GM19372 (cell line): ENCODE results near the gene PPP1R3E.

Experiments
- ATAC-seq: cut with Tn5 transposase; IDR thresholded peaks from one replicate; pipeline ENCODE4 v1.9.1; 2021; ENCODE audit warnings: mild to moderate bottlenecking, low read depth, moderate library complexity; ENCODE audit not compliant: unreplicated experiment

Gene PPP1R3E

DNA sequence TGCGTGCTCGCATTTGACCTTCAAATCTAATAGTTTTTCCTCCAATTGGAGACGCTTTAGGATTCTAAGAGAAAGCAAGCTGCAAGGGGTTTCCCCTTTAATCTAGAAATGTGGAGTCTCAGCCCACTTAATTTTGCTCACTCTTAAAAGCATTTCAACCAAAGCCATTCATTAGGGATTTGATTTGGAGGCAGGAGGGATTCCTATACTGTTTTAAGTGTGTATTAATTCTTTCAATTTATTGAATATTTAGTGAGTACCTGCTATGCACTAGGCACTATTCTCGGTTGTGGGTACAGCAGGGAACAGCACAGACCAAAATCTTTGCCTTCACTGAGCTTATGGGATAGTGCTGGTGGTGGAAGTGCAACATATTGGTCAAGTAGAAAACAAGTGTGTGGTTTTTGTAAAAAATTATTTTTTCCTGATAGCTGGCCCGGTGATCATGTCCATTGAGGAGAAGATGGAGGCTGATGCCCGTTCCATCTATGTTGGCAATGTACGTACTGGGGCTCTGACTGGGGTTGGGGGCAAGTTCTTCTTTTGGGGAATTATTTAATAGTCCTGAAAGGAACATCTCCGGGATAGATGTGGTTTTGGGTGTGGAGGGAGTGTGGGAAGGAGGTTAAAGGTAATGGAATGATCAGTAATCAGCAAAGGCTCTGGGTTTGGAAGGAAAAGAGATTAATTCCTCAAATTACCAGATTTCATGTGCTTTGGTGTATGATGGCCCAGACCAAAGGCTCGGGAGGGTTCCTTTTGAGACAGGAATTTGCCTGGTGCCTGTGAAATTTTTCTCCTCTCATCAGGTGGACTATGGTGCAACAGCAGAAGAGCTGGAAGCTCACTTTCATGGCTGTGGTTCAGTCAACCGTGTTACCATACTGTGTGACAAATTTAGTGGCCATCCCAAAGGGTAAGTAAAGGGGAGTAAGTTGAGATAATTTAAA, 20.2 kb upstream of the PPP1R3E start:
- no peak for ATAC-seq

DNA sequence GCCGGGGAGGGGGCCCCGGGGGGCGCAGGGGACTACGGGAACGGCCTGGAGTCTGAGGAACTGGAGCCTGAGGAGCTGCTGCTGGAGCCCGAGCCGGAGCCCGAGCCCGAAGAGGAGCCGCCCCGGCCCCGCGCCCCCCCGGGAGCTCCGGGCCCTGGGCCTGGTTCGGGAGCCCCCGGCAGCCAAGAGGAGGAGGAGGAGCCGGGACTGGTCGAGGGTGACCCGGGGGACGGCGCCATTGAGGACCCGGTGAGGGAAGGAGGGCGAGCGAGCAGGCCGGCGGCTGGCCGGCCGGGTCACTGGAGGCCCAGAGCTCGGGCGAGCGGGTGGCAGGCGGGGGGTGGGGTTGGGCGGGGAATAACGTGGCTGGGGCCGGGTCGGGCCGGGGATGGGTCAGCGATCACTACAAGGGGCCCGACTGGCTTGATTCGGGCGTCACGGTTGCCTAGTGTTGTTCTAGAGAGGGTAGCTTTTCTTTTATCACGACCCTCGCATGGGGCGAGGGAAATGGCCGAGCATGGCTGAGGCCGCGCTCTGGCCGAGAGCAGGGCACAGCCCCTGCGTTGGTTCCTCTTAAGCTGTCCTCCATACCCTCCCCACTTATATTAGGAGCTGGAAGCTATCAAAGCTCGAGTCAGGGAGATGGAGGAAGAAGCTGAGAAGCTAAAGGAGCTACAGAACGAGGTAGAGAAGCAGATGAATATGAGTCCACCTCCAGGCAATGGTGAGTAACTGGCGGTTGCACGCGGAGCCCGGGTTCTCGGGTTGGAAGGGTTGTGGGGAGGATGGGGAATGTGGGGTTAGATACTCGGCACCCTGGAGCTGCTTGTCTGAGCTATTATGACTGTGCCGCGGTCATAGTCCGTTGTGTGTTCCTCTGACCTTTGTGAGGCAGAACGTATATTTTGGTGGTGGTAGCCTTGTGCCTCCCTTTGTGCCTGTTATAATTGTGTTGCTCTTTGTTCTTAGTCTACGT, 19.2 kb upstream of the PPP1R3E start:
- peak; percentile 5 for ATAC-seq

DNA sequence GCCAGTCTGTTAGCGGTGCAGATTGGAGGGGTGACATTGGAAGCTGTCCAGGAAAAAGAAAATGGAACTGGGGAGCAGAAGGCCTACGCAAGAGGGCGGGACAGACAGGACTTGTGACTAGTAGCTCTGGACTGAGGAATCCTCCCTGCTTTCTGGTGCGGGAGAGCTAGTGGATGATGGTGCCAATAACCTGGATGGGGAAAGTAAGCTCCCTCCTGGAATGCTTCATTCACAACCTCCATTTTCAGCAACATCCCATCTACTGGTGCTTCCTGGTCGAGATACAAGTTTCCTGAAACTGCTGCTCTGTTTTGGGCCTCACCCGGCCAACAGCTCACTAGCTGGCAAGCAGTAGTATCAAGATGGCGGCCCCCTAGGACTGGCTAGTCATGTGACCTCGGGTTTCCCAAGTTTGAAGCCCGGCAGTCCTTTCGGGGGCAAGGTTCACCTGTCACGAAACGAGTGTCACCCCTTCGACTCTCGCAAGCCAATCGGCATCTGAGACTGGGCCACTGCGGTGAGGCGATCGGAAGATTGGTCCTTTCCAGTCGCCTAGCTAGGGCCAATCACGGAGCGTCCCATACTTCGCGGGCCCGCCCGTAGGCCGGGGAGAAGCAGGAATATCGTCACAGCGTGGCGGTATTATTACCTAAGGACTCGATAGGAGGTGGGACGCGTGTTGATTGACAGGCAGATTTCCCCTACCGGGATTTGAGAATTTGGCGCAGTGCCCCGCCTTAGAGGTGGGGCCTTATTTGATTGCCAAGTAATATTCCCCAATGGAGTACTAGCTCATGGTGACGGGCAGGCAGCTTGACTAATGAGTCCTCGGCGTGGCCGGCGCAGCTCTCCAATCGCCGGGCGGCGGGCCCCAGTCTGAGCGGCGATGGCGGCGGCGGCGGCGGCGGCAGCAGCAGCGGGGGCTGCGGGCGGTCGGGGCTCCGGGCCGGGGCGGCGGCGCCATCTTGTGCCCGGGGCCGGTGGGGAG, 18.2 kb upstream of the PPP1R3E start, which contains the start of gene PABPN1:
Gene PABPN1 (plus strand): TSS at position 874 of the 988 bp plus-strand sequence. CDS start 13 bp downstream, at position 887.
- ATAC-seq, result peak; percentile 85

DNA sequence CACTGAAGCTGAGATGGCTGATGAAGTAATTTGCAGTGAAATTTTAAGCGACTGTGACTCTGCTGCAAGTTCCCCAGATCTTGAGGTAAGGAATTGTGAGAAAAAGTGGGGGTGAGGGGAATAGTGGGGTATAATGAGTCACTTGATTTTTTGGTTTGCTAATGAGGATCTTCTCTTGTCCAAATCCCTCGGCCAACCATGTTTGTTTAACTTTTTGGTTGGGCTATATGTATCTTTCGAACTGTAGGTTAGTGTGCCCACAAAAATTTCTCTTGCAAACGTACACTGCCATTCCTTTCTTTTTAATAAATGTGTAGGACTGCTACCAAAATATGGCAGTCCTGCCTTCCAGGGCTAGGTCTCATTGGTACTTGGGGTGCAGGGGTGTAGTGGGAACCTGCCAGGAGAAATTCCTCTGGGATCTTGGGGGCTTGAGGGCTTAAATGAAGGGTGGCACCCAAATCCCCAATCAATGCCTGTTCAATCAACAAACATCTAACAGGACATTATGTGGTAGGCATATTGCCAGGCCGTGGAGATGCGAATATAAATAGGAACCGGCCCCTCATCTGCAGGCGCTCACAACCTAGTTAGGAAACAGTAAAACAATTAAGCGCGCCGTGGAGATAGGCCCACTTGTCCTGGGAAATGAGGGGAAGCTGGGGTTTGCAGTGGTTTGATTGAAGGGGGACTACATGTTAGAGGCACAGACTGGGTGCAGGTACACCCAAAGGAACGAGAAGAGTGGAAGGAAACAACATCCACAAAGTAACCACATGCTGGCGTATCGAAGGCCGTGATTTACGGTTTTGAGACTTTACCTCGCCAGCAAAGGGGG, 17.3 kb upstream of the PPP1R3E start:
- ATAC-seq, result no peak

DNA sequence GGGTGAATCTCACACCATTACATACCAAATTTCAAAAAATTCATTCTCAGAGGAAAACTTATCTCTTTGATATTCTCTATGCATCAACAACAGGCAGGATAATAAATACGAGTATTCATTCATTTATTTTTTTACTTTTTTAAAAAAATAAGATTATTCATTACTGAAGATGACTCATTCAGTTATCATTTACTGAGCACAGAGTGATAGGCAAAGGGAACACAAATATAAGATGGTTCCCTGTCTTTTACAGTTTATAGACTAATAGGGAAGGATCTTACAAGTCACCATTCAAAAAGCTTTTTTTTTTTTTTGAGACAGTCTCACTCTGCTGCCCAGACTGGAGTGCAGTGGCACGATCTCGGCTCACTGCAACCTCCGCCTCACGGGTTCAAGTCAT, 13.6 kb upstream of the PPP1R3E start:
- ATAC-seq, result no peak

DNA sequence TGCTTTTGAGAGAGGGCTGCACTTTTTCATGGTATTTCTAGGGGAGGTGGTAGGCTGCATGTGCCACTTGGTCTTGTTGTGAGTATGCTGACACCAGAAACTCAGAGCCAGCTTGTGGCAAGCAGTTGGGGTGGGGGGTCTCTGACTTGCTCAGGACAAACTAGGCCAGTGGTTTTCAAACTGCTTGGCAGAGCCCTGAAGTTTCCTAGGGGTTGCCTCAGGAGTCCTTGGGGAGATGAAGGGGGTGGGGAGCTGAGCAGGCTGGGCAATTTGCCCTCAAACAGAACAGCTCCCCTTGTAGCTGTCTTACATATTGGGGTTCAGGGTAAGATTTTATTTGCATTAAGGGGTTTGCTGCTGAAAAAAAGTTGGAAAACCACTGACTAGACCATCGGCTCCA, 7.9 kb upstream of the PPP1R3E start:
- ATAC-seq, result no peak

DNA sequence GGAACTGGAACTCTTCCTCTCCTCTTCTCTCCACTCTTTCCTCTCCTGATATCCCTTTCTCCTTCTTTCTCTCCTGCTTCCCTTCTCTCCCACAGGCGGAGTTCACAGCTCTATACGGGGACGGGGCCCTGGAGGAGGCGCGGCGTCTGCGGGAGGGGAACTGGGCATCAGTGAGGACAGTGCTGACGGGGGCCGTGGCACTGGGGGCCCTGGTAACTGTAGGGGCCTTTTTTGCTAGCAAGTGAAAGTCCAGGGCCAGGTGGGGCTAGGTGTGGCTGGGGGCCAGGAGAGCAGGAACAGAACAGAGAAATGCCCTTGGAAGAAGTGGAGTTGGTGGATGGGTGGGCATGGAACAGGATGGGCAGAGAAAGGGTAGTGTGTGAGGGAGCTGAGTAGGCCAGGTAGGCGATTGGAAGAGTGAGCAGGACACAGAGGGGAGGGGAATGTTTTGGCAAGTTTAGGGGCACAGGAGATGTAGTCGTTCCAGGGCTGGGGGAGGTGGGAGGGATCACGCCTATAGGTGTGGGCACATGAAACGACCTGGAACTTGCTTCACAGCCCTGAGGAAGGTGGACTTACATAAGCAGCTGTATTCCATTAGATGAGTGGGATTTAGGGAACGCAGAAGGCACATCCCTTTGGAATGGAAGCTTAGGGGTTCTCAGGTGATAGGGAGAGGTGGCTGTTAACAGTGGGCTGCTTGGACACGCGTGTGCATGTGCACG, 6.2 kb upstream of the PPP1R3E start:
- no peak for ATAC-seq

DNA sequence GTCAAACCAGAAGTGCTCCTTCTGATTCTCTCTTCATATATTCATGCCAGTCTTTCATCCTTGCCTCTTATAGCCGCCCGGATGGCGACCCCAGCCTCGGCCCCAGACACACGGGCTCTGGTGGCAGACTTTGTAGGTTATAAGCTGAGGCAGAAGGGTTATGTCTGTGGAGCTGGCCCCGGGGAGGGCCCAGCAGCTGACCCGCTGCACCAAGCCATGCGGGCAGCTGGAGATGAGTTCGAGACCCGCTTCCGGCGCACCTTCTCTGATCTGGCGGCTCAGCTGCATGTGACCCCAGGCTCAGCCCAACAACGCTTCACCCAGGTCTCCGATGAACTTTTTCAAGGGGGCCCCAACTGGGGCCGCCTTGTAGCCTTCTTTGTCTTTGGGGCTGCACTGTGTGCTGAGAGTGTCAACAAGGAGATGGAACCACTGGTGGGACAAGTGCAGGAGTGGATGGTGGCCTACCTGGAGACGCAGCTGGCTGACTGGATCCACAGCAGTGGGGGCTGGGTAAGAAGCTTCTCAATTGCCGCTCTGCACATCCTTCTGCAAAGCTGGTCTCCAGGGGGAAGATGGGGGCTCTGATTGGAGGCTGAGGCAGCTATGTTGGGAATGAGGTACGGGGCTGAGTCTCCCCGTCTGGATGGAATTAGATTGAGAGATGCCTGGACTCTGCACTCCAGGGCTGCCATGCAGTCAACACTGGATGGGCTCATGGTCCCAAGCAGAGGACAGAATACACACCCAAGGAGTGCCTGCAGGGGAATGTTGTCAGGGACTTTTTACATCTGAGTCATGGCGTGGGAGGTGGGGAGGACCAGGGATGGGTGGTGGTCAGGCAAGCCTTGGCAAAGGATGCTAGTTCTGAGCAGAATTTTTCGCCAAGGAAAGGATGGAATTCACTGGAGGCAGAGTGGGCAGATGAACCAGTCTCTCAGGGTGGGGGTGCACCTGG, 5.3 kb upstream of the PPP1R3E start:
- ATAC-seq, result no peak

DNA sequence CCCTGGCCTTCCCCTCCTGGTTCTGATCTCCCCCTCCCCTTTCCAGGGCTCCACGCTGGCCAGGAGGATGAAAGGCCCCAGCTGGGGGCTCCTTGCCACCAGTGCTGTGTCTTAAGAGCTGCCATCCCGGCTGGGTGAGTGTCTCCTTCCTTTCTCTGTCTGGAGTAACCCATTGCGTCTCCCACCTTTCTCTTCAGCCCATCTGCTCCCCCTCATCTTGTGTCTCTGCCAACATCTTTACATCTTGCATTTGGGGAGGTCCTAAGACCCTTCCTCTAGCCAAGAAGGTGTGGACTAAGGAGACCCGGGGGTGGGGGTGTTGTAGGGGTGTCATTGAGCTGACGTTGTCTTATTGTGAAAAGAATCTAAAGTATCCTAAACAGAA, 4.5 kb upstream of the PPP1R3E start:
- ATAC-seq, result no peak

DNA sequence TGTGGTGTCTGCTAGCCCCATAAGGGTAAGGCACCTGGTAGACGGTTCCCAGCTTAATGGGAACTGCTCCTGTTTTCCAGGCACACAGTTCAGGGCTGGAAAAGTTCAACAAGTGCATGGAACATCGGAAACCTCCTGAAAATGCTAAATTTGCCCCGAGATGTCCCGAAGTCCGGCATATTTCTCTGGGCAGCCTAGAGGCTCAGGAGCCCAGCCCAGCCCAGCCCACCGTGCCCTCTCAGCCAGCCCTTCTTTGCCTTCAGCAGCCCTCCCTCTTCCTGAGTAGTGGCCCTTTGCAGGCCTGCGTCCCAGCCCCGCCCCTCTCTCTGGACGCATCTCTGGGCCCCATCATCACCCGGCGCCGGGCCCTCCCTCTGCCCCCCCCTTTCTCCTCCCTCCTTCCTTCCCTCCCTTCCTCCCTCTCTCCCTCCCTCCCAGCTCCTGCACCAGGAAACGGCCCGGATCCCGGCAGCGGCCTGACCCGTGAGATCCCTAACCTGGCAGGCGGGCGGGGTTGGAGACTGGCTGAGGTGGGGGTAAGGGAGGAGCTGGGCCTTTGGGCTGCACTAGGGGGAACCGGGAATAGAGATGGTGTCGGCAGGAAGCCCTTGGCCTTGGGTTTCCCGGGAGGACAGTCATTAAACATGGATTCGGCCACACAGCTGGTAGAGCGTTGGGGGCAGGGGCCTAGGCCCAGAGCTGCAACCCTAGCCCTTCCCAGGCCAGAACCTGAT, 3.9 kb upstream of the PPP1R3E start, which contains the start of gene BCL2L2:
Gene BCL2L2 (plus strand): TSS at position 422 of the 734 bp plus-strand sequence. CDS start 935 bp downstream, outside the sequence.
- ATAC-seq, result no peak

DNA sequence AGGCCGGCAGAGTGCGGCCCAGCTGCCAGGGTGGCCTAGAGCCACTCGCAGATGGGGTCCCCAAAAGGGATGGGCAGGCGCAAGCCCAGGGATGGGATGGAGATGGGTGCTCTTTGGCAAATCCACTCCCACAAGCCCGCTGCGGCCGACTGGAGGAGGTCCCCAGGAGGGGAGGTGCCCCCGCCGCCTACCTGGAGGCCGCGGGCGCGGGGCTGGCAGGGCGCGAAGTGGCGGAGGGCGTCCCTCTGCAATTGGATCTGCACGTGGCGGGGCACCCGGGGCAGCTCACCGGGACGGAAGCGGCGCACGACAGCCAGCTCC, 730 bp downstream of the PPP1R3E start:
- ATAC-seq, result peak; percentile 10

DNA sequence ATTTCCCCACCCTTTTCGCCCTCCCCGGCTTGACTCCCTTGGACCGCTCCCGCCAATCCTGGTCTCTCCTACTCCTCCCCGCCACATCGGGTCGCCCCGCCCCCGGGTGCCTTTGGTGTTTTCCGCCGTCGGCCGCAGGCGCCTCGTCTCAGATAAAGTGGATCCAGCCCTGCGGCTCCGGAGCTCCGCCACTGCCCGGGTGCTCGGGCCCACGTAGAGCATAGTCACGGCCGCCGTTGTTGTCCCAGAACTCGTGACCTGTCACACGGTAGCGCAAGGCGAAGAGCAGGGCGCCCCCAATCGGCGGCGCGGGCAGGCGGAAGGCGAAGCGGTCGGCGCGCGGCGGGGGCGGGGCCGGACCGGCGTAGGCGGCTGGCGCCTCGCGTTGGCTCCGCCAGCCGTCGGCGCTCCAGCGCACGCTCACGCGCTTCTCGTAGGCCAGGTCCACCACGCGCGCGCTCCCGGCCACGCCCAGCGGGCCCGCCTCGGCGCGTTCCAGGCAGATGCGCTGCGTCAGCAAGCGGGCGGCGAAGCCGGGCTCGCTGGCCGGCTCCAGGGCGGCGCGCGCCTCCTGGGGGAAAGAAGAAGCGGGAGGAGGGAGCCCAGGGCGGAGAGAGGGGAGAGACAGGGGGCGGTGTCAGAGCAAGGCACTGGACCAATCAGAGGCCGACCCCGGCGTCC, 1.2 kb downstream of the PPP1R3E start:
- peak; percentile 74 for ATAC-seq

DNA sequence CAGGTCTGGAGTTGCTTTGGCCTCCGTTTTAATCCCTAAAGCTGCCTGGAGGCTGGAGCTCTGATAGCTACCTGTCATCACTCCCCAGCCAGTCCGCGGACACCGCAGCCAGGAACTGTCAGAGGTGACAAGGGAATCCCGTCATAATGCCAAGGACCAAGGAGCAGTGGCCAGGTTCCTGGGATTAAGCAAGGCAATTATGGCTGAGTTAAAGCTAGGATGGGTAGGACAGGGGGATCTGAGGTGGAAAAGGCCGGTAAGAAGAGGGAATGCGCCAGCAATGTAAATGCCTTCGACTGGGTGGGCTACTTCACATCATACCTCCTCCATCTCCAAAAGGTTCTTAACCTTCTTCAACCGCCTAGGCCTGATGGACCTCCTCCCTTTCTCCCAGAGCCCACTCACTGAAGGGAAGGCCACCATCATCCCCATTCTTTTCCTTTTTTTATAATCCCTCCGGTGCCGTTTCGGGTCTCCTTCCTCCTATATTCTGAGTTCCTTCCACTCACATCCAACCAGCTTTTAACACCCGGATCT, 1.9 kb downstream of the PPP1R3E start:
- no peak for ATAC-seq

DNA sequence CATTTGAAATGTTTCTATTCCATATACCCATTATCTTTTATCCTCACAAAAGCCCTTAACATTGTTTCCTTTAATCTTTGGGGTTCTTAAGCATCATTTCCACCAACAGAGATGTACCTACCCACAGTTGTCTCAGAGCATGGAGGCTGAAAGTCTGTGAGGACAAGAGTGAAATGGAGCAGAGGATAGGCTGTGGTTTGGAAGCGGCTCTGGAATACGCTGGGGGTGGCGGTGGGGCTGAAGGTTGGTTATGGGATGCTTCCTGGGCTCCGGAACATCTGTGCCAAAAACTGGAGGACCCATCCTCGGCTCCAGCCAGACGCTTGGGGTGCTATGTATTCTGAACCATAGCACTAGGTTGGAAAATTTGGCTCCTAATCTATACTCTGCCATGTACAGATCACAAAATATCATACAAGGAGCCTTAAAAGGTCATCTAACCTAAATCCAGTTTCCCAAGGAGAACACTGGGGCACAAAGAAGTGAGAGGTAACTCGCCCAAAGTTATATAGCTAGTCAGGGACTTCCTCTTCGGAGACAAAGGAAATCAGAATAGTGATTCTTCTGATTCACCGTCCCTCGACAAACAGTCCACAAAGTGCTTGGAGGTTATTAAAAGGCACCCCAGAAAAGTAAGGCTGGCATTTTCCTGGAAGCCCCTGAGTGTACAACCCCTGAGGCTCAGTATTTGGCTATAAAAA, 2.5 kb downstream of the PPP1R3E start:
- ATAC-seq, result no peak
